Neural cell (in vitro differentiated cells): Measurements from ENCODE around the gene TENT5A.

Experiments used
- EZH2 ChIP-seq: fragments of 200-600, 300-800 bp; shearing (Covaris generic), sonication (generic); IDR thresholded peaks from 2 replicates; pipeline ENCODE4 v1.6.1; 2014; ENCODE audit warnings: antibody characterized with exemption, low read length, borderline replicate concordance, mild to moderate bottlenecking; ENCODE audit not compliant: insufficient read depth, poor library complexity, severe bottlenecking
- SMC3 ChIP-seq: fragments of 450-650 bp; conservative IDR thresholded peaks from 2 replicates; pipeline ENCODE4 v1.6.1; 2014; ENCODE audit warnings: antibody characterized with exemption, mild to moderate bottlenecking, moderate library complexity; ENCODE audit not compliant: poor library complexity
- TF ChIP-seq, protein P1 (sequence below): fragments of 450-650 bp; IDR thresholded peaks from 2 replicates; pipeline ENCODE4 v1.5.1; 2014; ENCODE audit warnings: antibody characterized with exemption, mild to moderate bottlenecking, moderate library complexity; ENCODE audit not compliant: poor library complexity, severe bottlenecking
- TF ChIP-seq, protein P2 (sequence below): IDR thresholded peaks from 2 replicates; pipeline ENCODE4 v1.6.1; 2012; ENCODE audit warnings: borderline replicate concordance

DNA sequence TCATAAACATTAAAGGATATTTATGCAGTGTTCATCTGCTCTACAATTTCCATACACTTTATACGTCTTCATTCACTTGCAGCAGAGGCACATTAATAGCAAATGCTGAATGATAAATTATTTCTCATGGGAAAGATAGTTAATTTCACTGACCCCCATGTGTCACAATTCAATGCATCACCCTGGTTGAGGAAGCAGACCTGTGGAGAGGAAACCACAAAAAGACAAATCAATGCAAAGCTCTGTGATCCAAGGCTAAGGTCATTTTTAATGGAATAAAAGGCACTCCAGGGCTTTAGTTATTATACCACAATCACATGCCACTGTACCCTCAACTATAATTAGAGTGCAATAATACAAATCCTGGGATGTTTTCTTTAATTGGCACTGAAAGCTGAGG lies 40.3 kb upstream of the TENT5A start:
- TF ChIP-seq, protein P1, sequence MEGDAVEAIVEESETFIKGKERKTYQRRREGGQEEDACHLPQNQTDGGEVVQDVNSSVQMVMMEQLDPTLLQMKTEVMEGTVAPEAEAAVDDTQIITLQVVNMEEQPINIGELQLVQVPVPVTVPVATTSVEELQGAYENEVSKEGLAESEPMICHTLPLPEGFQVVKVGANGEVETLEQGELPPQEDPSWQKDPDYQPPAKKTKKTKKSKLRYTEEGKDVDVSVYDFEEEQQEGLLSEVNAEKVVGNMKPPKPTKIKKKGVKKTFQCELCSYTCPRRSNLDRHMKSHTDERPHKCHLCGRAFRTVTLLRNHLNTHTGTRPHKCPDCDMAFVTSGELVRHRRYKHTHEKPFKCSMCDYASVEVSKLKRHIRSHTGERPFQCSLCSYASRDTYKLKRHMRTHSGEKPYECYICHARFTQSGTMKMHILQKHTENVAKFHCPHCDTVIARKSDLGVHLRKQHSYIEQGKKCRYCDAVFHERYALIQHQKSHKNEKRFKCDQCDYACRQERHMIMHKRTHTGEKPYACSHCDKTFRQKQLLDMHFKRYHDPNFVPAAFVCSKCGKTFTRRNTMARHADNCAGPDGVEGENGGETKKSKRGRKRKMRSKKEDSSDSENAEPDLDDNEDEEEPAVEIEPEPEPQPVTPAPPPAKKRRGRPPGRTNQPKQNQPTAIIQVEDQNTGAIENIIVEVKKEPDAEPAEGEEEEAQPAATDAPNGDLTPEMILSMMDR = no peak
- TF ChIP-seq SMC3 (no peak), EZH2 (no peak)
- TF ChIP-seq, protein P2, sequence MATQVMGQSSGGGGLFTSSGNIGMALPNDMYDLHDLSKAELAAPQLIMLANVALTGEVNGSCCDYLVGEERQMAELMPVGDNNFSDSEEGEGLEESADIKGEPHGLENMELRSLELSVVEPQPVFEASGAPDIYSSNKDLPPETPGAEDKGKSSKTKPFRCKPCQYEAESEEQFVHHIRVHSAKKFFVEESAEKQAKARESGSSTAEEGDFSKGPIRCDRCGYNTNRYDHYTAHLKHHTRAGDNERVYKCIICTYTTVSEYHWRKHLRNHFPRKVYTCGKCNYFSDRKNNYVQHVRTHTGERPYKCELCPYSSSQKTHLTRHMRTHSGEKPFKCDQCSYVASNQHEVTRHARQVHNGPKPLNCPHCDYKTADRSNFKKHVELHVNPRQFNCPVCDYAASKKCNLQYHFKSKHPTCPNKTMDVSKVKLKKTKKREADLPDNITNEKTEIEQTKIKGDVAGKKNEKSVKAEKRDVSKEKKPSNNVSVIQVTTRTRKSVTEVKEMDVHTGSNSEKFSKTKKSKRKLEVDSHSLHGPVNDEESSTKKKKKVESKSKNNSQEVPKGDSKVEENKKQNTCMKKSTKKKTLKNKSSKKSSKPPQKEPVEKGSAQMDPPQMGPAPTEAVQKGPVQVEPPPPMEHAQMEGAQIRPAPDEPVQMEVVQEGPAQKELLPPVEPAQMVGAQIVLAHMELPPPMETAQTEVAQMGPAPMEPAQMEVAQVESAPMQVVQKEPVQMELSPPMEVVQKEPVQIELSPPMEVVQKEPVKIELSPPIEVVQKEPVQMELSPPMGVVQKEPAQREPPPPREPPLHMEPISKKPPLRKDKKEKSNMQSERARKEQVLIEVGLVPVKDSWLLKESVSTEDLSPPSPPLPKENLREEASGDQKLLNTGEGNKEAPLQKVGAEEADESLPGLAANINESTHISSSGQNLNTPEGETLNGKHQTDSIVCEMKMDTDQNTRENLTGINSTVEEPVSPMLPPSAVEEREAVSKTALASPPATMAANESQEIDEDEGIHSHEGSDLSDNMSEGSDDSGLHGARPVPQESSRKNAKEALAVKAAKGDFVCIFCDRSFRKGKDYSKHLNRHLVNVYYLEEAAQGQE = no peak
